Keratinocyte (primary cell): Measurements from ENCODE around the gene NDUFB11.
"Not testable (repeated sequence)": the region's sequence is repeated elsewhere in the genome, so short reads cannot be mapped to it uniquely, and the experiment has no call there.

Source experiments
- CTCF ChIP-seq, 3 experiments: IDR thresholded peaks in 1 of 3; conservative IDR thresholded peaks in 1 of 3; optimal IDR thresholded peaks in 1 of 3; 2 replicates in 2 of 3; 3 replicates in 1 of 3; pipeline versions ENCODE3 to v1.5.1; 2011; ENCODE audit warnings: low read length in 3 of 3, mild to moderate bottlenecking in 3 of 3, moderate library complexity in 2 of 3, control low read depth in 1 of 3, inconsistent platforms in 1 of 3; ENCODE audit not compliant: insufficient read depth in 2 of 3; ENCODE audit errors: extremely low read depth in 1 of 3
- EZH2 ChIP-seq: IDR thresholded peaks from one replicate; pipeline ENCODE4 v1.6.1; 2012; ENCODE audit warnings: inconsistent platforms, mild to moderate bottlenecking, low read length, moderate library complexity

GRCh38 chrX:47110936-47111615 is 33.4 kb downstream of the NDUFB11 start:
- not testable (repeated sequence) for TF ChIP-seq CTCF (optimal IDR thresholded peaks at IDR 0.05 in 1 of 3, IDR thresholded peaks at IDR 0.05 in 1 of 3, conservative IDR thresholded peaks at IDR 0.05 in 1 of 3; ENCODE audit: extremely low read depth in 1 of 3, insufficient read depth in 2 of 3, low read length in 3 of 3); EZH2
